ENCODE data around the gene YARS1. TPM values are rescaled to one million over a fixed set of nuclear protein-coding genes. Genes with fewer than 3 reads are reported as not detected.

YARS1 gene
- total RNA-seq, 1 experiment from 2014 or later = 180 TPM

DNA sequence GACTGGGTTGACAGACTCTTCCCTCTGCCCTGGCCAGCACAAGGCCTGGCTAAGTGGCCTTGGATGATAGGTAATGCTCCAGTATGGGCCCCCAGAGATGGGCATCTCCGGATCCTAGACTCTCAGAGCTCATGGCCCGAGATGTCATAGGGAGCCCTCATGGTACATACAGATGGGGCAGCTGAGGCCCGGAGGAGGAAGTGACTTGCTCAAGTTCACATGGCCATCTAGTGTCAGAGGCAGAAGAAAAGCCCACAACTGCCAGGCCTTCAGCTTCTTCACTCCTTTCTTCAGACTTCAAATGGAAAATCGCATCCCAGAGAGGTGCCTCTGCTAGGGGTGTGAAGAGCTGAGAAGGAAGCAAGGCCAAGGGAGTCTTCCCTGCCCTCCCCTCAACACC is 67.8 kb downstream of the YARS1 start:
- Histone ChIP-seq H3K36me3 (ENCODE audit: low read depth) (peaks cover 9% of the 10 kb centered on the region), H3K9me2 (ENCODE audit: insufficient read depth) (no peaks in the 10 kb centered on the region), H3K4me1 (replicated peaks; ENCODE audit: insufficient read depth) (peaks cover 22% of the 10 kb centered on the region), H3K79me2 (ENCODE audit: low read depth) (peaks cover 86% of the 10 kb centered on the region), H3K9me3 (ENCODE audit: insufficient read depth, low read depth) (no peaks in the 10 kb centered on the region), H3F3A (ENCODE audit: insufficient read depth, low read depth) (peaks cover 21% of the 10 kb centered on the region), H3K4me2 (no peak overlapping the region), H4K20me1 (ENCODE audit: insufficient read depth) (peaks cover 16% of the 10 kb centered on the region), H3K27ac (no peak overlapping the region), H2AFZ (no peak overlapping the region), H3K27me3 (ENCODE audit: insufficient read depth, low read depth) (no peaks in the 10 kb centered on the region), H3K4me3 (no peak overlapping the region)
- ChIA-PET CTCF (interaction anchor here (1.2 kb wide), 1 partner anchor 28 kb away, joined by 5 read pairs; no protein-coding TSS in a partner anchor), POLR2A (ENCODE audit: unreplicated experiment) (no interaction called here)
- intact Hi-C loops (cut with micrococcal nuclease; ENCODE audit: unreplicated experiment) = no loop called here
- DNase-seq = no peak
- TF ChIP-seq, protein P1, sequence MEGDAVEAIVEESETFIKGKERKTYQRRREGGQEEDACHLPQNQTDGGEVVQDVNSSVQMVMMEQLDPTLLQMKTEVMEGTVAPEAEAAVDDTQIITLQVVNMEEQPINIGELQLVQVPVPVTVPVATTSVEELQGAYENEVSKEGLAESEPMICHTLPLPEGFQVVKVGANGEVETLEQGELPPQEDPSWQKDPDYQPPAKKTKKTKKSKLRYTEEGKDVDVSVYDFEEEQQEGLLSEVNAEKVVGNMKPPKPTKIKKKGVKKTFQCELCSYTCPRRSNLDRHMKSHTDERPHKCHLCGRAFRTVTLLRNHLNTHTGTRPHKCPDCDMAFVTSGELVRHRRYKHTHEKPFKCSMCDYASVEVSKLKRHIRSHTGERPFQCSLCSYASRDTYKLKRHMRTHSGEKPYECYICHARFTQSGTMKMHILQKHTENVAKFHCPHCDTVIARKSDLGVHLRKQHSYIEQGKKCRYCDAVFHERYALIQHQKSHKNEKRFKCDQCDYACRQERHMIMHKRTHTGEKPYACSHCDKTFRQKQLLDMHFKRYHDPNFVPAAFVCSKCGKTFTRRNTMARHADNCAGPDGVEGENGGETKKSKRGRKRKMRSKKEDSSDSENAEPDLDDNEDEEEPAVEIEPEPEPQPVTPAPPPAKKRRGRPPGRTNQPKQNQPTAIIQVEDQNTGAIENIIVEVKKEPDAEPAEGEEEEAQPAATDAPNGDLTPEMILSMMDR (conservative IDR thresholded peaks at IDR 0.05) = no peak
- TF ChIP-seq EZH2 (IDR thresholded peaks at IDR 0.05; ENCODE audit: low read depth) = no peak
- BruUV-seq (replicated peaks) = no TSS peak

DNA sequence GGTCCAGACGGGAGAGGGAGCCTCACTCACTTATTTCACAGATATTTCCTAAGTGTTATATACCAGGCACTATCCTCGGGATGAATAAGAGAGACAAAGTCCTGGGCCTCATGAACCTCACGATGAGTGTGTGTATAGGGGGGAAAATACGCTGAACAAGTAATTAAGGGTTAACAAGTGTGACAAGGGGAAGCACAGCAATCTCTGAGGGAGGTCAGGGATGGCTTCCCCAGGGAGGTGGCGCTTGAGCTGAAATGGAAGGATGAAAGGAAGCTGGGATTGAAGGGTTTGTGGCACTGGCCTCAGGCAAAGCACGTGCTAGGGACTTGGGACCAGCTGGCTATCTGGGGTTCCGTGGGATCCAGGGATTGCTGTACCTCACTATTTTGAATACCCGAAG is 68.2 kb downstream of the YARS1 start:
- intact Hi-C loops (cut with micrococcal nuclease; ENCODE audit: unreplicated experiment) = no loop called here
- Histone ChIP-seq H3K9me3 (ENCODE audit: insufficient read depth, low read depth) (no peaks in the 10 kb centered on the region), H3K4me2 (no peak overlapping the region), H3F3A (ENCODE audit: insufficient read depth, low read depth) (peaks cover 21% of the 10 kb centered on the region), H3K27ac (no peak overlapping the region), H3K4me1 (replicated peaks; ENCODE audit: insufficient read depth) (peaks cover 26% of the 10 kb centered on the region), H3K9me2 (ENCODE audit: insufficient read depth) (no peaks in the 10 kb centered on the region), H3K79me2 (ENCODE audit: low read depth) (peaks cover 86% of the 10 kb centered on the region), H3K27me3 (ENCODE audit: insufficient read depth, low read depth) (no peaks in the 10 kb centered on the region), H3K4me3 (no peak overlapping the region), H3K36me3 (ENCODE audit: low read depth) (peaks cover 9% of the 10 kb centered on the region), H2AFZ (no peak overlapping the region), H4K20me1 (ENCODE audit: insufficient read depth) (peaks cover 21% of the 10 kb centered on the region)
- no peak for TF ChIP-seq EZH2 (IDR thresholded peaks at IDR 0.05; ENCODE audit: low read depth)
- TF ChIP-seq, protein P1 (conservative IDR thresholded peaks at IDR 0.05) = no peak
- CTCF ChIA-PET = interaction anchor here (1.2 kb wide), 1 partner anchor 28 kb away, joined by 5 read pairs; no protein-coding TSS in a partner anchor
- no TSS peak for BruUV-seq (replicated peaks)
- POLR2A ChIA-PET (ENCODE audit: unreplicated experiment) = no interaction called here
- no peak for DNase-seq

DNA sequence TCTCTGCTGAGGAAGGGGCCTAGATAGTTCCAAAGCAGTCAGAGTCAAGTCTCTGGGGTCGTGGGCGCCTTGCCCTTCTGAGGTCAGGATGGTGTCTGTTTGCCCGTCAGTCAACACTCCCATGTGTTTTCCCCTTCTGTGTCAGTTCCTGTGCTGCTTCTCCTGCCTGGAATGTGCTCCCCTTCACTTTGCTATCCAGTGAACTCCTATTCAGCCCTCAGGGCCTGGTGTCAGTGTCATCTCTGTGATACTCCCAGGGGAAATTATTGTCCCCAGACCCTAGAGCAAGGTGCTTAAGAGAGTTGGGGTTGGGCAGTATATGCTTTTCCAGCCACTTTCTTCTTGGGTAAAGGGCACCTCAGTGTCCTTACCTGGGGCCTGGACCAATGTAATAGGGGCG is 68.8 kb downstream of the YARS1 start:
- no peak for DNase-seq
- H3K4me2 ChIP-seq = no peak overlapping the region
- peaks cover 9% of the 10 kb centered on the region for H3K36me3 ChIP-seq (ENCODE audit: low read depth)
- TF ChIP-seq, protein P1 (conservative IDR thresholded peaks at IDR 0.05) = no peak
- no peak for TF ChIP-seq EZH2 (IDR thresholded peaks at IDR 0.05; ENCODE audit: low read depth)
- H4K20me1 ChIP-seq (ENCODE audit: insufficient read depth) = peaks cover 25% of the 10 kb centered on the region
- no peaks in the 10 kb centered on the region for H3K9me2 ChIP-seq (ENCODE audit: insufficient read depth)
- BruUV-seq (replicated peaks) = no TSS peak
- no peak overlapping the region for H2AFZ ChIP-seq
- peaks cover 28% of the 10 kb centered on the region for H3K4me1 ChIP-seq (replicated peaks; ENCODE audit: insufficient read depth)
- intact Hi-C loops (cut with micrococcal nuclease; ENCODE audit: unreplicated experiment) = no loop called here
- H3K79me2 ChIP-seq (ENCODE audit: low read depth) = peaks cover 92% of the 10 kb centered on the region
- no peaks in the 10 kb centered on the region for H3K27me3 ChIP-seq (ENCODE audit: insufficient read depth, low read depth)
- ChIA-PET POLR2A (ENCODE audit: unreplicated experiment) (no interaction called here), CTCF (no interaction called here)
- no peak overlapping the region for H3K4me3 ChIP-seq
- no peak overlapping the region for H3K27ac ChIP-seq
- H3K9me3 ChIP-seq (ENCODE audit: insufficient read depth, low read depth) = no peaks in the 10 kb centered on the region
- H3F3A ChIP-seq (ENCODE audit: insufficient read depth, low read depth) = peaks cover 22% of the 10 kb centered on the region

Measured in PC-9 (cell line).